ENCODE results near the gene KLHL29. TPM values are rescaled to one million over a fixed set of nuclear protein-coding genes. Genes with fewer than 3 reads are reported as not detected.

The KLHL29 gene
- total and polyA plus RNA-seq, 5 donors, result 1.7 to 4.0 (median 2.0) TPM

DNA sequence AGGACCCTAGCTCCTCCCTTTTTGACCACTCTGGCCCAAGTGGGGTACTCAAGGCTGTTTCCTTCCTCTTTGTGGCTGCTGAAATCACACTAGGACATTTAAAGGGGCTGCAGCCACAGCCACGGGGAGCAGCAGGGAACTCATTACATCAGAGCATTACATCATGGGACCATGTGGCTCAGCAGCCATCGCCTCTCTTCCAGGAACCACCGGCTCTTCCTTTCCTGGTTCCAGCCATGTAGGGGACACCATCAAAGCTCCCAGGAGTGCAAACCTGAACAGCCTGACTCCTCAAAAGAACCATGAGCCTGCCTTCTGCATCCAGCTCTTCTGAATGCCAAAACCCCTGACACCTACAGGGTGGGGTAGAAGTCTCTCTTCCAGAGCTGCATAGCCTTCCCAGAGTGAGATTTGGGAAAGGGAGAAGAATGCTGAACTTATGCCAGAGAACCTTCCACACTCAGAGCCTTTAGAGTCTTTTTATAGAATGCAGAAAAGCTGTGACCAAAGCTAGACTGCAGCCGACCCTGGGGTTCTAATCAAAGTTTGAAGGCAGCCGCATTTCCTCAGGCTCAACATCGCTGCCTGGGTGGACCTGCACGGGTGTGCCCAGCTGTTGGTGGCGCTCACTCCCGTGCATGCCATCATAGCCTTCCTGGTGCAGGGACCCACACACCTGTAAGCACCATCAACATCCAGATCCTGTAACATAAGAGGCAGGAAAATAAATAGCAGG, 121.7 kb downstream of the KLHL29 start:
- DNase-seq (peak in 1 of 3 donors; percentile 49), ATAC-seq (peak; percentile 50 to 59)
- H3K4me1 ChIP-seq (ENCODE audit: control insufficient read depth, insufficient read depth, low read length), result peaks cover 14% of the 10 kb centered on the region
- no peak overlapping the region for H3K4me3 ChIP-seq (ENCODE audit: low read length)
- H3K9me3 ChIP-seq (ENCODE audit: control insufficient read depth, low read length), result no peaks in the 10 kb centered on the region
- intact Hi-C loops (cut with DNase I), result no loop called here
- 30% methylated on average over 9 of the region's 9 CpGs for WGBS
- no peak overlapping the region for H3K27ac ChIP-seq (ENCODE audit: low read length)
- H3K27me3 ChIP-seq (ENCODE audit: control insufficient read depth, insufficient read depth), result no peaks in the 10 kb centered on the region

DNA sequence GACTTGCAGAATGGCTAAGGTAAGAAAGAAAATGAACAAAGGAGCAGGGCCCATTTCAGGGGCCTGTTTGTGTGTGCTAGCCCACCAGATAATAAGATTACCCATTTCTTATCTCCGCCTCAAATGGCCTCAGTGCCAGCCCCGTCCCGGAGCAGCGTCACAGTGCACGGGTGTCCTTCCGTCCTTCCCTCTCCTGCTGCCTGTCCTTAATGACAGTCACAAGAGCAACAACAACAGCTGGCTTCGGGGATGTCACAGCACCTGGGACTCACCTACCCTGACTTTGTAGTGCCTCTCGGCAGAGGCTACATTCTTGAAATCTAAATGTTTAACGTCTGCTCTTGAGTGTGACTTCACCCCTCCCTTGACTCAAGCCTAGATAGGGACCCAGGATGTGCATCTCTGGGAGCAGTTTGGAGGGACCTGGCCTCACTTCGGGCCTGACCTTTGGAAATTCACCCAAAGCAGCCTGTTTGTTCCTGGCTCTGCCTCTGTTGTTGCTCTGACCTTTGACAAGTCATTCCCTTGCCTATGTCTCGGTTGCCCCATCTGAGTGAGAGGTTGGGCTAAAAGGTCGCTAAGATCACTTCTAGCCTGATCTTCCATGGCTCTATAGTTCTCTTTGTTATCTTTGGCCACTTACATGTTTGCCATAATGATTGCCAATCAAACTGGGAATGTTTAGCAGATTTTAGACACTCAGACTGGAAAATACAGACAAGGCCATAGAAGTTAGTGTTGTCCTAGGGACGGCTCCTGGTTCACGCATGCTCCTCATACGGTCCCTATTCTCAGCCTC, 122.5 kb downstream of the KLHL29 start:
- 76% methylated on average over 15 of the region's 15 CpGs for WGBS
- intact Hi-C loops (cut with DNase I), result no loop called here
- H3K27me3 ChIP-seq (ENCODE audit: control insufficient read depth, insufficient read depth), result no peaks in the 10 kb centered on the region

DNA sequence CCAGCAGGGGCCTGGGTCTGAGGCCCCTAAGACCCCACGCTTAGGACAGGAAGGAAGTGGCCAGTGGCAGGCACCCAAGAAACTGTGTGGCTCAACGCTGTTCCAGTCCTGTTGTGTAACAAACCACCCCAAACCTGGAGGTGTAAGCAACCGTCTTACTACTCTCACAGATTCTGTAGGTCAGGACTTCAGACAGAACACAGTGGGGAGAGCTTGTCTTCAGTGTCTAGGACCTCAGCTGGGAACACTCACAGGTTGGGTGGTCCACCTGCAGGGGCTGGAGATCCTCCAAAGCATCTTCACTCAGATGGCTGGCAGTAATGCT, 123.0 kb downstream of the KLHL29 start:
- ATAC-seq, result no peak
- no peak overlapping the region for H3K4me3 ChIP-seq (ENCODE audit: low read length)
- WGBS, result 37% methylated on average over 3 of the region's 3 CpGs
- H3K4me1 ChIP-seq (ENCODE audit: control insufficient read depth, insufficient read depth, low read length), result peaks cover 14% of the 10 kb centered on the region
- intact Hi-C loops (cut with DNase I), result no loop called here
- no peaks in the 10 kb centered on the region for H3K27me3 ChIP-seq (ENCODE audit: control insufficient read depth, insufficient read depth)
- H3K27ac ChIP-seq (ENCODE audit: low read length), result no peak overlapping the region
- peak in 1 of 3 donors; percentile 28 for DNase-seq
- no peaks in the 10 kb centered on the region for H3K9me3 ChIP-seq (ENCODE audit: control insufficient read depth, low read length)

More for the DNA sequence above, 122.5 kb downstream of the KLHL29 start:
- H3K4me1 ChIP-seq (ENCODE audit: control insufficient read depth, insufficient read depth, low read length), result peaks cover 14% of the 10 kb centered on the region
- DNase-seq, result peak in 1 of 3 donors; percentile 40
- no peak for ATAC-seq
- H3K9me3 ChIP-seq (ENCODE audit: control insufficient read depth, low read length), result no peaks in the 10 kb centered on the region
- no peak overlapping the region for H3K4me3 ChIP-seq (ENCODE audit: low read length)
- H3K27ac ChIP-seq (ENCODE audit: low read length), result no peak overlapping the region

GRCh38 chr2:23509103-23509502, 124.1 kb downstream of the KLHL29 start:
- no peak for ATAC-seq
- H3K27ac ChIP-seq (ENCODE audit: low read length), result no peak overlapping the region
- intact Hi-C loops (cut with DNase I), result no loop called here
- 93% methylated on average over 6 of the region's 6 CpGs for WGBS
- DNase-seq, result peak in 1 of 3 donors; percentile 18
- no peak overlapping the region for H3K4me3 ChIP-seq (ENCODE audit: low read length)
- no peaks in the 10 kb centered on the region for H3K27me3 ChIP-seq (ENCODE audit: control insufficient read depth, insufficient read depth)
- H3K4me1 ChIP-seq (ENCODE audit: control insufficient read depth, insufficient read depth, low read length), result peaks cover 14% of the 10 kb centered on the region
- H3K9me3 ChIP-seq (ENCODE audit: control insufficient read depth, low read length), result no peaks in the 10 kb centered on the region

- Histone ChIP-seq H3K27ac (ENCODE audit: low read length) (no peak overlapping the region), H3K4me1 (ENCODE audit: control insufficient read depth, insufficient read depth, low read length) (peaks cover 14% of the 10 kb centered on the region), H3K4me3 (ENCODE audit: low read length) (no peak overlapping the region), H3K27me3 (ENCODE audit: control insufficient read depth, insufficient read depth) (no peaks in the 10 kb centered on the region), H3K9me3 (ENCODE audit: control insufficient read depth, low read length) (no peaks in the 10 kb centered on the region)
- DNase-seq (peak in 1 of 3 donors; percentile 32), ATAC-seq (no peak)
- WGBS, result 43% methylated on average over 9 of the region's 9 CpGs
- intact Hi-C loops (cut with DNase I), result no loop called here
Measured at GRCh38 chr2:23509596-23510292, 124.8 kb downstream of the KLHL29 start.

DNA sequence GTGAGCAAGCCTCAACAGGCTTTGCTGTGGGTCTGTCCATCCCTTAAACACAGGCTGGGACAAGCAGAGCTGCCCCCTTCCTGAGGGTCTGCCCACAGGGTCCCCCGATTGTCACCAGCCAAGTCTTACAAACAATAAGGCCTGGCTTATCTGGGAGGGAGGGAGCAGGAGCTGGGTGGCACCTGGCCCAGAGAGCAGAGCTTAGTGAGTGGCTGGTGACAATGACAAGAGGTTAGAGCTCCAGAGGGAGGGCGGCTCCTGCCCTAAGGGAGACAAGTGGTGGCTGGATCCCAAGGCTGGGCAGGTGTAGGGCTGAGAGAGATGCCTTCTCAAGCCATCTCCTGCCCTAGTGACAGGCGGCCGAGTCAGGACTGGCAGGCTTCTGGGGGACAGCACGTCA, 125.5 kb downstream of the KLHL29 start:
- Histone ChIP-seq H3K27me3 (ENCODE audit: control insufficient read depth, insufficient read depth) (no peaks in the 10 kb centered on the region), H3K4me3 (ENCODE audit: low read length) (no peak overlapping the region), H3K27ac (ENCODE audit: low read length) (no peak overlapping the region), H3K4me1 (ENCODE audit: control insufficient read depth, insufficient read depth, low read length) (peaks cover 14% of the 10 kb centered on the region), H3K9me3 (ENCODE audit: control insufficient read depth, low read length) (no peaks in the 10 kb centered on the region)
- intact Hi-C loops (cut with DNase I), result no loop called here
- WGBS, result 70% methylated on average over 5 of the region's 5 CpGs
- DNase-seq (peak in 1 of 3 donors; percentile 61), ATAC-seq (peak in 1 of 2 donors; percentile 21)

- Histone ChIP-seq H3K4me1 (ENCODE audit: control insufficient read depth, insufficient read depth, low read length) (peaks cover 2% of the 10 kb centered on the region), H3K27ac (ENCODE audit: low read length) (no peak overlapping the region), H3K4me3 (ENCODE audit: low read length) (no peak overlapping the region), H3K9me3 (ENCODE audit: control insufficient read depth, low read length) (no peaks in the 10 kb centered on the region), H3K27me3 (ENCODE audit: control insufficient read depth, insufficient read depth) (no peaks in the 10 kb centered on the region)
- ATAC-seq (no peak), DNase-seq (peak in 1 of 3 donors; percentile 23)
- intact Hi-C loops (cut with DNase I), result no loop called here
- 77% methylated on average over 8 of the region's 8 CpGs for WGBS
Measured at GRCh38 chr2:23512778-23513177, 127.8 kb downstream of the KLHL29 start.

GRCh38 chr2:23513245-23513871, 128.4 kb downstream of the KLHL29 start:
- WGBS, result 70% methylated on average over 15 of the region's 15 CpGs
- peaks cover 2% of the 10 kb centered on the region for H3K4me1 ChIP-seq (ENCODE audit: control insufficient read depth, insufficient read depth, low read length)
- H3K27ac ChIP-seq (ENCODE audit: low read length), result no peak overlapping the region
- intact Hi-C loops (cut with DNase I), result no loop called here
- ATAC-seq (no peak), DNase-seq (peak in 1 of 3 donors; percentile 11)
- no peak overlapping the region for H3K4me3 ChIP-seq (ENCODE audit: low read length)
- H3K9me3 ChIP-seq (ENCODE audit: control insufficient read depth, low read length), result no peaks in the 10 kb centered on the region
- no peaks in the 10 kb centered on the region for H3K27me3 ChIP-seq (ENCODE audit: control insufficient read depth, insufficient read depth)

DNA sequence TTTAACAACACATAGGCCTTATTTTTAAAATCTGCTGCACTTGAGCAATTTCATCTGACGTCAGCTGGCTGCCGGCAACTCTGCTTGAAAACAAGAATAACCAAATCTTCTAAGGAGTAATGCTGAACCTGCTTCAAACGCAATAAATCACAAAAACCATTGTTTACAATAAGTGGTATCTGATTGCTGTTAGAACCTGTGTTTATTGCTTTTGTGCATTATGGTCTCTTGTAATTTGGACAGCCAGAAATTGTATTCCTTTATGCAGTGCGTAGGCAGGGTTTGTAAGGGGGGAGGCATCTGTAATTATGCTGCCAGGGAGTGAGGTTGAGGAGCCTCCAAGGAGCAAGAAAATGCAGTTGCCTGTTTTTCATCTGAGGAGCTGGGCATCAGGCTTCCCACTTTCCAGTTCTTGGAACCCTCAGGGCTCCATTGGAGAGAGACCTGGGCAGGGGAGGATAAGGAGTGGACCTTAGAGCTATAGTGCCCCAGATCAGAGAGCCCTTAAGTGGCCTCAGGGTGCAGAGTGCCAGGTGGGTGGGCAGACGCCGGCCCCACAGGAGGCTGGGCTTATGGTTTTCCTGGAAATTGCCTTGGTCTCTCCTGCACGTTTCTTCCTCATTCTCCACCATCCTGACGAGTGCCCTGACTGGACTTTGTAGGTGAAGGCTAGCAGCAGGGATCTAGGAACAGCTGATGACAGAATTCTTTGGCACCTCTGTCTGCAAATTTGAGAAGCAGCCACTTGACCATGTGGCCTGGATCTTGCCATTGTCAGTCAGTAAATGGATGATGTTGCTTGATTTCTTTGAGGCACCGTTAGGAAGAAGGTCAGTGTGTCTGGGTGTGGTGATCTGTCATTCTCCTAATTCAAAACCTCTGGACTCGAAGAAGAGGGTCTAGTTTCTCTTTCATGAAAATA, 129.2 kb downstream of the KLHL29 start:
- no peaks in the 10 kb centered on the region for H3K27me3 ChIP-seq (ENCODE audit: control insufficient read depth, insufficient read depth)
- no peaks in the 10 kb centered on the region for H3K9me3 ChIP-seq (ENCODE audit: control insufficient read depth, low read length)
- intact Hi-C loops (cut with DNase I), result no loop called here
- WGBS, result 67% methylated on average over 10 of the region's 10 CpGs
- peaks cover 2% of the 10 kb centered on the region for H3K4me1 ChIP-seq (ENCODE audit: control insufficient read depth, insufficient read depth, low read length)
- ATAC-seq (peak in 1 of 2 donors; percentile 33), DNase-seq (peak in 1 of 3 donors; percentile 8)
- no peak overlapping the region for H3K27ac ChIP-seq (ENCODE audit: low read length)
- no peak overlapping the region for H3K4me3 ChIP-seq (ENCODE audit: low read length)
